Forelimb muscle (tissue), 1 donor: ENCODE measurements around the gene CAMTA1. TPM values are rescaled to one million over a fixed set of nuclear protein-coding genes. Genes with fewer than 3 reads are reported as not detected.

ENCODE experiments used
- DNase-seq: peaks from one replicate; pipeline ENCODE4 v3.0.0-alpha.2; 2013; ENCODE audit warnings: low read depth
- polyA plus RNA-seq: library from polyadenylated mRNA; unstranded; fragments of 120-200 nt; gene quantifications from one replicate; pipeline ENCODE4 v1.2.1, GENCODE V29; 2013; ENCODE audit not compliant: insufficient read length

Gene CAMTA1
- polyA plus RNA-seq, 1 donor: 43.5 TPM

- no peak for DNase-seq
These were observed 173.3 kb downstream of the CAMTA1 start for GRCh38 chr1:6958407-6959030.

- no peak for DNase-seq
These were observed 174.2 kb downstream of the CAMTA1 start for GRCh38 chr1:6959491-6959890.

GRCh38 chr1:6960291-6960811 is 175.1 kb downstream of the CAMTA1 start:
- DNase-seq: peak; percentile 50

GRCh38 chr1:6960860-6961259 is 175.6 kb downstream of the CAMTA1 start:
- no peak for DNase-seq

- DNase-seq: no peak
These were observed 176.0 kb downstream of the CAMTA1 start for GRCh38 chr1:6961289-6961688.

- DNase-seq: no peak
These were observed 176.7 kb downstream of the CAMTA1 start for GRCh38 chr1:6961905-6962477.

- DNase-seq: no peak
These were observed 177.3 kb downstream of the CAMTA1 start for GRCh38 chr1:6962478-6962995.

- DNase-seq: no peak
These were observed 178.0 kb downstream of the CAMTA1 start for GRCh38 chr1:6962996-6963911.

GRCh38 chr1:6963912-6964307 is 178.7 kb downstream of the CAMTA1 start:
- no peak for DNase-seq

- DNase-seq: no peak
These were observed 180.1 kb downstream of the CAMTA1 start for GRCh38 chr1:6965083-6965934.

- DNase-seq: no peak
These were observed 180.6 kb downstream of the CAMTA1 start for GRCh38 chr1:6965935-6966241.

- DNase-seq: no peak
These were observed 181.1 kb downstream of the CAMTA1 start for GRCh38 chr1:6966326-6966725.

GRCh38 chr1:6967431-6968111 is 182.3 kb downstream of the CAMTA1 start:
- DNase-seq: no peak

GRCh38 chr1:6969106-6969505 is 183.9 kb downstream of the CAMTA1 start:
- no peak for DNase-seq

- DNase-seq: no peak
These were observed 184.5 kb downstream of the CAMTA1 start for GRCh38 chr1:6969762-6970161.

- no peak for DNase-seq
These were observed 185.0 kb downstream of the CAMTA1 start for GRCh38 chr1:6970221-6970620.

GRCh38 chr1:6971048-6971447 is 185.8 kb downstream of the CAMTA1 start:
- no peak for DNase-seq

GRCh38 chr1:6971699-6972098 is 186.4 kb downstream of the CAMTA1 start:
- DNase-seq: no peak

- no peak for DNase-seq
These were observed 187.1 kb downstream of the CAMTA1 start for GRCh38 chr1:6972399-6972798.

GRCh38 chr1:6975331-6976043 is 190.2 kb downstream of the CAMTA1 start:
- DNase-seq: no peak
